HG02588 (cell line): ENCODE measurements around the gene PTK6.

Experiments
- ATAC-seq: cut with Tn5 transposase; IDR thresholded peaks from one replicate; pipeline ENCODE4 v1.9.1; 2021; ENCODE audit warnings: mild to moderate bottlenecking, moderate library complexity; ENCODE audit not compliant: unreplicated experiment

The PTK6 gene

GRCh38 chr20:63545814-63546213 lies 8.6 kb upstream of the PTK6 start:
- no peak for ATAC-seq

DNA sequence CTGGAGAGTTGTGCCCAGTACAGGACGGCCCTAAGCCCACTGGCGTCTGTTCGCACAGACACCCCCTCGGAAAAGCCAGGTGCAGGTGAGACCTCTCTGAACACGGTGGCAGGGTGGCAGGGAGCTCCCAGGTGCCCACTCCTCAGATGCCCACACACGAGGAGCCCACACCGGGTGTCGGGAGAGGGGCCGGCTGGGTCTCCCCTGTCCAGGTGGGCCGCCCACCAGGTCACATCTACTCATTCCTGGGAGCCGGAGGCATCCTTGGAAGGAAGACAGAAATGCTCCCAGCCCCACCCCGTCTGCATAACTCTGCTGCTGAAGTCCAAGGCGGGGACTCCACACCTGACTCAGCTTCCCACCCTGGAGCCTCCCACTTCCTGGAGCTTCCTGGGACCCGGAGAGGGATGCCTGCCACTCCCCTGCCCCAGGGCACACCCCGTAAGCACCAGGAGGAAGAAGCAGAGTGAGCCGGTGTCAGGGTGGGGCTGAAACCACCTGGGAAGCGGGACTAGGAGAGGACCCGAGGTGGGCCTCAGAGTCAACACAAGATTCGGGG lies 7.9 kb upstream of the PTK6 start:
- ATAC-seq, result no peak

GRCh38 chr20:63544241-63544957 lies 7.2 kb upstream of the PTK6 start:
- no peak for ATAC-seq

DNA sequence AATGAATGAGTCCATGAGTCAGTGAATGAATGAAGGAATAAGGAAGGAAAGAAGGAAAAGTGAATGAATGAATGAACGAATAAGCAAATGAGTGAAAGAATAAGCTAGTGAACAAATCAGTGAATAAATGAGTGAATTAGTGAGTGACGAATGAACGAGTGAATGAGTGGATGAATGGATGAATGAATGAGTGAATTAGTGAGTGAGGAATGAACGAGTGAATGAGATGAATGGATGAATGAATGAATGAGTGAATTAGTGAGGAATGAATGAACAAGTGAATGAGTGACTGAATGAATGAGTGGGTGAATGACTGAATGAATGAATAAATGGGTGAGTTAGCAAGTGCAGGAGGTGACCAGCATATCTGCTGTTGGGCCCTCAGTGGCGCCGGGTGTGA lies 6.6 kb upstream of the PTK6 start:
- no peak for ATAC-seq

DNA sequence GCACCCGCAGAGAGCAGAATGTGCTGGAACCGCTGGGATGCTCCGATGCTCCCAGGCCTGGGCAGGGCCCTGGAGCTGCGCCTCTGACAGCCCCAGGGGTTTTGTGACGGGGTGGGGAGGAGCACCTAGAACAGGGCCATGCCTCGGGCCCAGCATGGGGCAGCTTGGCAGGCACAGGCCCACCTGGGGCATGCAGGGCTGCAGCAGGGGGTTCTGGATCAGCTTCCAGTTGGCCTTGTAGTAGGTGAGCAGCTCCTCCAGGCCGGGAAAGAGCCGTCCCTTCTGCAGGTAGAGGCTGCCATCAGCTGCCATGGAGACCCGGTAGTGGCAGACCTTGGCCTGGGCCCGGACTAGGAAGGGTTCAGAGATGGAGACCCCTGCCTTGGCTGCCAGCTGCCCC lies 6.0 kb upstream of the PTK6 start:
- ATAC-seq, result no peak

DNA sequence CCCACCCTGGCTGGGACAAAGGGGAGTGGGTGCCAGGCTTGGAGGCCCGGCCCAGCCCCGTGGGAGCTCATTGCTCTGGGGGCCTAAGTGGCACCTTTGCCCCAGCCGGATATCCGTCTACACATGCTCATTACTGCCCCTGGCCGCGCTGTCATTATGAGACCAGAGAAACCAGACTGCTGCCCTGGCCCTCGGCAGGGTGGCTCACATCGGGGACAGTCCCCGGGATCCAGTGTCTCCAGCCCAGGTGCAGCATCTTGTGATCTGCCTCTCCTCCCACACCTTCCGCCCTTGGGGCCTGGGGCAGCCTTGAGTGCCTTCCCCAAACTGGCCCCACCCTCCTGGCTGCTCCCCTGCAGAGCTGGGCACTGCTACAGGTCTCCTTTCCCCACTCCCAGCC lies 5.5 kb upstream of the PTK6 start:
- ATAC-seq, result no peak

DNA sequence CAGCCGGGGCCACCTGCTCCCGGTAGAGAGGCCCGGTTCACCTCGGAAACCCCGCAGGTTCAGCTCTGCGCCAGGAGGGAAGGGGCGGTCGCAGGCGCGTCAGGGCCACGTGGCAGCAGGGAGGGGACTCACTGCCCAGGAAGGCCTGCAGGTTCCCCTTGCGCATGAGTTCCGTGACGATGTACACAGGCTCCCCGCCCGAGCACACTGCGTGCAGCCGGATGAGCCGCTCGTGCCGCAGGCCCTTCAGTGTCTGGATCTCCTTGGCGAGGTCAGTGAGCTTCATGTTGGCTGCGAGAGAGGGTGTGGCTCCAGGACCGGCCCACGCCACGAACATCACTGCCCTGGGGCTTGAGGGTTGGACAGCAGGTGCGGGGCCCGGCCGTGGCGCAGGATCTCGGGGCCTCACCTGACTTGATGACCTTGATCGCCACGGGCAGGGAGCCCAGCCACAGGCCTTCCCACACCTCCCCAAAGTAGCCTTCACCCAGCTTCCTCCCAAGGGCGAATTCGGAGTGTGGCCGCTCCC lies 4.9 kb upstream of the PTK6 start:
- no peak for ATAC-seq

GRCh38 chr20:63541371-63541770 lies 4.2 kb upstream of the PTK6 start:
- no peak for ATAC-seq

DNA sequence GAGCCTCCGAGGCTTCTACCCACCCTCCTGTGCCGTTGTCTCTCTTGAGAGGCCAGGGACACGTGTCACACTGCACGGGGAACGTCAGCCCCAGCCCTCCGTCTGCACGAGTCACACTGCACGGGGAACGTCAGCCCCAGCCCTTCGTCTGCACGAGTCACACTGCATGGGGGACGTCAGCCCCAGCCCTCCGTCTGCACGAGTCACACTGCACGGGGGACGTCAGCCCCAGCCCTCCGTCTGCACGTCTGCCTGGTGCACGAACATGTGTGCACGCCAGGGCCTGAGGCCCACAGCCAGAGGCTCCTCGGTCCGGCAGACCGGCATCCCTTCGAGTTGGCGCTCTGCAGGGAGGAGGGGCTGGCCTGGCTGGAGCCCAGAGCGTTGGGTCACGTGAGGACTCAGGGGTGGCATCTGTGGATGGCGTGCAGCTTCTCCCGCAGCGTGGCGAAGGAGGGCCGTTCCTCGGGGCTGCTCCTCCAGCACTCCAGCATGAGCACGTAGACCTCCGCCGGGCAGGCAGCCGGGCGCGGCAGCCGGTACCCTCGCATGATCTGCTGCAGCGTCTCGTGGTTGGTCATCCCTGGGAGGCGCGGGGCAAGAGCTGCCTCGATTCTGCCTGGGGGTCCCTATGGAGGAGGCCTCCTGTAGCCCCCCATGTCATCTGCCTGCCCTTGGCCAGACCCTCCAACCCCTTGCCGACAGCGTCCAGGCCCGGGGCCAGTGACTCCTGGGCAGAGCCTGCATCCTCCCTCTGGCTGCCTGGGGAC lies 3.4 kb upstream of the PTK6 start:
- ATAC-seq, result no peak

- no peak for ATAC-seq
These were observed 2.5 kb upstream of the PTK6 start for GRCh38 chr20:63539441-63540370.

DNA sequence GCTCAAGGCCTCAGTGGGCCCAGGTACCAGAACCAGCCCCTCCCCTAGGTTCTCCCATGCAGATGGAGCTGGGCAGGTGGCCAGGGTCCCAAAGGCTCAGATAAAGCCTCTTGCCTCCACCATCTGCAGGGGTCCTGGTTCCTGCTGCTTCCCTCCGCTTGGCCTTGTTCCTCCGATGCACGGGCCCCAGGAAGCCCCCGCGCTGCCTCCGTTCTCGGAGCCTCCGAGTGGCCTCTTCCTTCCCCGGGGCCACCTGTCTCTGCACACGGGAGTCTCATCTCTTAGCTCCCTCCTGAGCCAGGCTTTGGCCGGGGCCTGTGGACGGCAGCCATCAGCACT lies 1.9 kb upstream of the PTK6 start:
- ATAC-seq, result no peak

GRCh38 chr20:63538204-63539091 lies 1.3 kb upstream of the PTK6 start:
- peak; percentile 3 for ATAC-seq

GRCh38 chr20:63537525-63538203 lies 488 bp upstream of the PTK6 start:
- ATAC-seq, result peak; percentile 77

GRCh38 chr20:63536241-63536977 lies 767 bp downstream of the PTK6 start:
- no peak for ATAC-seq

DNA sequence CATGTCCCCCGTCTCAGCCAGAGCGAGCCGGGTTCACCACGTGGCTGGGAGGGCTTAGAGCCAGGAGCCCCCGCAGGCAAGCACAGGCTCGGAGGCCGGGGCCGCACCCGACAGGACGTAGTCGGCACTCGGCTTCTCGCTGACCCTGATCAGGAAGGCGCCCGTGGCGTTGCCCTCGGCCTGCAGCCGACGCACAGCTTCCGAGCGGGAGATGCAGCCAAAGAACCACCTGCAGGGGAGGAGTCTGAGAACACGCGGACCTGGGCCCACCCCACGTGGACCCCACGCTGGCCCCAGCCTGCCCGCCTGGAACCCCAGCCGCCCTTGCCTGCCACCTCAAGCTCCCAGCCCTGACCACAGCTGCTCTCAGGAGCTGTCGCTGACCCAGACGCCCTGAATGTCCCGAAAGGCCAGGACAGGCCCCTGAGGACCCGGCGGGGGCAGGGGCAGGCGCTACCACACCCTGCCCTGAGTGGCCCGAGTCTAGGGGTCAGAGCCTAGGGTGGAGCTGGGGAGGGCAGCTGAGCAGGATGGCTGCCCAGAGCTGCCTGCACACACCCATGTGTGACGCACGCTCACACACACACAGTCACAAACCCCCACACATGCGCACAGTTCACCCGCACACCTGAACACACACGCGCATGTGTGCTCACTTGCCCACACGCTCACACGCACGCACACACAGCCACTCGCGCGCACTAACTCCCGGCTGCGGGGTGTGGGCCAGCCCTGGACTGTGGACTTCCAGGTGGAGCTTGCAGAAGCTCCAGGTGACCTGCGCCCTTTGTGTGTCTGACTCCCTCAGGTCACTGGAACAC lies 2.1 kb downstream of the PTK6 start:
- ATAC-seq, result no peak

- no peak for ATAC-seq
These were observed 2.7 kb downstream of the PTK6 start for GRCh38 chr20:63534427-63534830.

DNA sequence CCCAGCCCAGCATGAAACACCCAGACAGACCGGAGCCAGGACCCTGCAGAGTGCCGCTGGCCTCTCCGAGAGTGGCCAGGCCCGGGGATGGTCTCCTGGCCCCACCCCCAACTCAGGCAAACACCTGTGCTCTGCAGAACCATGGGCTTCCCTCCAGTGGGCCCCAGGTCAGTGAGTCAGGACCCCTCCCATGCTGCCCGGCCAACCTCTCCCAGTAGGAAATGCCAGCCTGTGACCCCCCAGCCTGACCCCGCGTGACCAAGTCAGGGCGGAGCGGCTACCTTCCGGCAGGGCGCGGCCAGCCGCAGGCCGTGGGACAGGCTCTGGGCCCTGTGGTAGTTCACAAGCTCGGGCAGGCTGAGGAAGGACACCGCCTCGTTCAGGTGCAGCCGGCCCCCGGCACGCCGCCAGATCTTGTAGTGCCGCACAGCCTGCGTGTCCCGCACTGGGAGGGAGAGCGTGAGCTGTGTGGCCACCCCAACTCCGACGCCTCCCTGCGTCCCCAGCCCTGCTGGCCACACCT lies 3.2 kb downstream of the PTK6 start:
- ATAC-seq, result no peak

DNA sequence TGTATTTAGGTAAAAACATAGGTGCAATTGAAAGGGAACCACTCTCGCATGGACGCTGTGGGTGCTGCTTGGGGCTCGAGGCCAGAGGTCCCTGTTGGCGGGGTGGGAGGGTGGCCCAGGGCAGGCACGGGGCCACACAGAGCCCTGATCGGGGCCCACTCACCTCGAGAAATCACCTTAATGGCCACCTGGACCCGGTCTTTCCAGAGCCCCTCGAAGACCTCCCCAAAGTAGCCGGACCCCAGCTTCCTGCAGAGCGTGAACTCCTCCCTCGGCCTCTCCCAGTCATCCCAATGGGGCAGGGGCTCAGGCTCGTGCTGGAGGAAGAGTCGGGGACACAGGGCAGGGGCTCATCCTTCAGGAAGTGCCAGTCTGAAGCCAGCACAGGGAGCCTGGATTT lies 3.8 kb downstream of the PTK6 start:
- ATAC-seq, result no peak
